Ishikawa (cell line): Measurements from ENCODE around the gene ALG8.

Experiments used
- CEBPB ChIP-seq: IDR thresholded peaks from 2 replicates; pipeline ENCODE4 v1.6.1; 2012
- CREB1 ChIP-seq: IDR thresholded peaks from 2 replicates; pipeline ENCODE4 v1.6.1; 2012; ENCODE audit warnings: low read depth
- EGR1 ChIP-seq: IDR thresholded peaks from 2 replicates; pipeline ENCODE4 v1.6.1; 2012
- EP300 ChIP-seq: IDR thresholded peaks from 2 replicates; pipeline ENCODE4 v1.6.1; 2012; ENCODE audit warnings: borderline replicate concordance
- FOXM1 ChIP-seq: IDR thresholded peaks from 2 replicates; pipeline ENCODE4 v1.6.1; 2012; ENCODE audit warnings: low read depth, borderline replicate concordance
- MAX ChIP-seq: IDR thresholded peaks from 2 replicates; pipeline ENCODE4 v1.6.1; 2012
- NFIC ChIP-seq: IDR thresholded peaks from 2 replicates; pipeline ENCODE4 v1.6.1; 2012
- RAD21 ChIP-seq: IDR thresholded peaks from 2 replicates; pipeline ENCODE4 v1.6.1; 2012; ENCODE audit warnings: low read depth
- REST ChIP-seq: IDR thresholded peaks from 2 replicates; pipeline ENCODE4 v1.6.1; 2012; ENCODE audit warnings: low read depth, mild to moderate bottlenecking
- TAF1 ChIP-seq: IDR thresholded peaks from 2 replicates; pipeline ENCODE4 v1.6.1; 2012; ENCODE audit warnings: low read depth, mild to moderate bottlenecking
- TCF12 ChIP-seq: IDR thresholded peaks from 2 replicates; pipeline ENCODE4 v1.6.1; 2012; ENCODE audit warnings: low read depth
- TEAD4 ChIP-seq: IDR thresholded peaks from 2 replicates; pipeline ENCODE4 v1.6.1; 2012
- USF1 ChIP-seq: IDR thresholded peaks from 2 replicates; pipeline ENCODE4 v1.6.1; 2012
- YY1 ChIP-seq: IDR thresholded peaks from 2 replicates; pipeline ENCODE4 v1.6.1; 2012; ENCODE audit warnings: low read depth
- ZBTB7A ChIP-seq: IDR thresholded peaks from 2 replicates; pipeline ENCODE4 v1.6.1; 2012; ENCODE audit warnings: low read depth

The ALG8 gene

DNA sequence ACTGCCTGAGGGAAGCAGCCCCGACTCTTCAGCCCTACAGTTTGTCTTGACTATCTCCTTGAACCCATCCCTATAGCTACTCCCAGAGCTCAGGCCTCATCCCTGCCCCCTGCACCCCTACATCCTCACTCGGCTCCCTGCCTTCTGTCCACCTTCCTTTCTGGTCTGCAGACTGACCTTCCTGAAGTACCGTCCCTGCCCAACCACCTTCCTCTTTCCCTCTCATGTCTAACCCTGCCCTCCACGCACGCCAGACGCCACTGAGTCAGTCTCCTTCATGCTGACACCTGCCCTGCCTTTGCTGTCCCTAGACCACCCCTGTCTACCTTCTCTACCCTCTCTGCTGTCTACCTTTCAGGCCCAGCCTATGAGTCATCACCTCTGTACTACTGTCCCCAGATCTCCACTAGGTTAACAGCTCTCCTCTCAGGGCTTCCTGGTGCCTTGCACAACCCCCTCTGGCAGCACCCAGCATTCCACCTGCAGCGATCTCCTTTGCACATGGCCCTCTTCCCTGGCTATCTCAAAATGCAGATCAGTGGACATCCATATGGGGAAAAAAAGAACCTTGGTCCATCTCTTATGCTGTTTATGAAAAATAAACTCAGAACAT, 40.1 kb upstream of the ALG8 start:
- TF ChIP-seq YY1 (no peak), RAD21 (no peak), CREB1 (no peak), USF1 (no peak), EP300 (no peak), TAF1 (no peak), TEAD4 (no peak), NFIC (no peak), FOXM1 (no peak), REST (no peak), EGR1 (no peak), TCF12 (no peak), MAX (no peak), ZBTB7A (no peak), CEBPB (no peak)

DNA sequence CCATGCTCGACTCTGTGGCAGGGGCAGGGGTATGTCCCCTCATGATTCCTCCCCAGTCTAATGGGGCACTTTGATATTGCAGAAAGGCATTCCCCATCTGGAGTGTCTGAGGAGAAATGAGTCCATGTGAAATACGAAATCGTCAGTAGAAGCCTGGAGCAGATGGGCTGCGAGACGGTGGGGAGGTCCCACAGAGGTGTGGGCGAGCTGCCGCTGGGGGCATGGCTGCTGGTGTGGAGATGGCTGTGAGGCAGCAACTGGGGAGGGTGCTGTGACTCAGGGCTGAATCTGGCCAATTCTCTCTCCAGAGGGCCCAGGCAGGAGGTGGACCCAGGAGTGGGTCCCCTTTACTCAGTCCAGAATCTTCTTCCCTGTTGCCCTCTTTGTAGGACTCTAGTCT, 37.8 kb upstream of the ALG8 start:
- TF ChIP-seq YY1 = no peak

GRCh38 chr11:78176605-78177141, 37.2 kb upstream of the ALG8 start:
- TF ChIP-seq YY1 (no peak), EP300 (no peak), TEAD4 (no peak)

DNA sequence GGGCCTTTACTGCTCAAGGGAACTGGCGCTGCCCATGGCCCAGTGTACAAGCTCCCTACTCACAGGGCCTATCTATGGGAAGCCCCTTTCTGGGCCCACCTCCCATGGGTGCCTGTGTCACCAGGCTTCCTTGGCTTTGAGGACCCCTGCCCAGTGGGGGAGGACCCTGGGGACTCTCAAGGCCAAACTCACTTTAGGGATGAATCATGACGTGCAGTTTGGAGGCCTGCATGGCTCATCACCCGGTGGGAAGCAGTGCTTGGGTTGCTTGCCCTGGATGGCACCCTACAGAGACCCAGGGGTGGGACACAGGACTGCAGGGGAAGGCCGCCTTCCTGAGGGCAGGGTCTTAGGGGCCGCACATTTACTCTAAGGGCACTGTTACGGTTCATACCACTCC, 32.5 kb upstream of the ALG8 start:
- TF ChIP-seq TCF12 (no peak), EP300 (no peak), EGR1 (no peak), FOXM1 (no peak), NFIC (no peak), MAX (no peak), USF1 (no peak), RAD21 (no peak)

GRCh38 chr11:78170874-78171549, 31.6 kb upstream of the ALG8 start:
- TF ChIP-seq YY1 (no peak), TEAD4 (no peak)

- no peak for TF ChIP-seq EP300
- no peak for TF ChIP-seq EGR1
- no peak for TF ChIP-seq YY1
- TF ChIP-seq NFIC = no peak
- no peak for TF ChIP-seq TAF1
- TF ChIP-seq RAD21 = no peak
- no peak for TF ChIP-seq ZBTB7A
- no peak for TF ChIP-seq CEBPB
- no peak for TF ChIP-seq FOXM1
- TF ChIP-seq TEAD4 = no peak
- TF ChIP-seq TCF12 = no peak
- no peak for TF ChIP-seq USF1
- no peak for TF ChIP-seq MAX
- no peak for TF ChIP-seq REST
- TF ChIP-seq CREB1 = no peak
These were observed 31.0 kb upstream of the ALG8 start for GRCh38 chr11:78170413-78170812.
